Large intestine (tissue), 3 donors: ENCODE data around the gene AK9. TPM values are rescaled to one million over a fixed set of nuclear protein-coding genes. Genes with fewer than 3 reads are reported as not detected.

Experiments used
- DNase-seq, 2 donors: peaks; one replicate each; pipeline versions ENCODE4 v3.0.0 to v3.0.0-alpha.2; 2013
- H3K27ac ChIP-seq: one replicate; pipeline ENCODE4 v1.5.1; 2013; ENCODE audit warnings: low read length
- H3K27me3 ChIP-seq: 2 replicates; pipeline ENCODE4 v1.6.1; 2013; ENCODE audit warnings: low read length; ENCODE audit not compliant: control insufficient read depth, insufficient read depth
- H3K36me3 ChIP-seq: 2 replicates; pipeline ENCODE4 v1.6.1; 2013; ENCODE audit warnings: low read length; ENCODE audit not compliant: control insufficient read depth, insufficient read depth
- H3K4me1 ChIP-seq: one replicate; pipeline ENCODE4 v1.6.1; 2013; ENCODE audit warnings: low read length; ENCODE audit not compliant: control insufficient read depth, insufficient read depth
- H3K4me3 ChIP-seq: one replicate; pipeline ENCODE4 v1.5.1; 2013; ENCODE audit warnings: low read length
- H3K9me3 ChIP-seq: one replicate; pipeline ENCODE4 v1.6.1; 2013; ENCODE audit warnings: mild to moderate bottlenecking, low read depth, low read length, moderate library complexity; ENCODE audit not compliant: control insufficient read depth
- WGBS: methylation state at CpG from one replicate; pipeline ENCODE4 v1.1.5; 2013; ENCODE audit warnings: low lambda C conversion rate; ENCODE audit not compliant: insufficient coverage; 5-methylcytosine and 5-hydroxymethylcytosine counted together
- polyA plus RNA-seq: library from polyadenylated mRNA; unstranded; fragments of 120-200 nt; gene quantifications from one replicate; pipeline ENCODE4 v1.2.1, GENCODE V29; 2013

AK9 gene
- polyA plus RNA-seq, 1 donor = 7.2 TPM

GRCh38 chr6:109516929-109517328 lies 174.1 kb downstream of the AK9 start:
- Histone ChIP-seq H3K9me3 (no peaks in the 10 kb centered on the region), H3K4me1 (no peaks in the 10 kb centered on the region), H3K36me3 (no peaks in the 10 kb centered on the region), H3K4me3 (no peak overlapping the region), H3K27ac (no peak overlapping the region), H3K27me3 (no peaks in the 10 kb centered on the region)
- DNase-seq = no peak
- 80% methylated on average over 1 of the region's 3 CpGs for WGBS

- DNase-seq = no peak
- no peaks in the 10 kb centered on the region for H3K4me1 ChIP-seq
- no peak overlapping the region for H3K27ac ChIP-seq
- H3K4me3 ChIP-seq = no peak overlapping the region
- WGBS = 100% methylated on average over 1 of the region's 6 CpGs
- H3K9me3 ChIP-seq = no peaks in the 10 kb centered on the region
- H3K27me3 ChIP-seq = no peaks in the 10 kb centered on the region
- no peaks in the 10 kb centered on the region for H3K36me3 ChIP-seq
Measured at GRCh38 chr6:109515781-109516409, 175.1 kb downstream of the AK9 start.

GRCh38 chr6:109514946-109515345 lies 176.1 kb downstream of the AK9 start:
- Histone ChIP-seq H3K27me3 (no peaks in the 10 kb centered on the region), H3K9me3 (no peaks in the 10 kb centered on the region), H3K4me1 (no peaks in the 10 kb centered on the region), H3K36me3 (no peaks in the 10 kb centered on the region), H3K27ac (no peak overlapping the region), H3K4me3 (no peak overlapping the region)
- no peak for DNase-seq
- WGBS = no CpG with 5 or more reads among the region's 3 CpGs

DNA sequence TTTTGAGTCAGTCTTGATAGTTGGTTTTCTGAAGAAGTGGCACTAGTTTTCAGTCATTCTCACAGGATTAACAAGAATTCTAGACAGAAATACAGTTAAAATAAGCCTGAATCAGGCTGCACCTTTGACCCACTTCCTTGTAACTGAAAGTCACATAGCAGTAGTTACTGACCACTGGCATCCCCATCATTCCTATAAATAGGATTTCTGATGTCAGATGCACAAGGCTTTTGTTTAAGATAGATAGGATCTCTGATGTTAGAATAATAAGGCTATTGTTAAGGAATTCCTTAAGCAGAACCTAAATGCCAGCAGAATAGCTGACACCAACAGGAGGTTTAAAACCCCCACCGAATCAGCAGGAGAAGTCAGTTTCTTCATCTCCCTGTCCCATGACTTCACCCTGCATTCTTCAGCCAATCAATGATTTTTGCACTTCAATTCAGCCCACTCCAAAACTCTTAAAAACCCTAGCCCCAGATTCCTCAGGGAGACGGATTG lies 177.4 kb downstream of the AK9 start:
- Histone ChIP-seq H3K27me3 (no peaks in the 10 kb centered on the region), H3K4me1 (no peaks in the 10 kb centered on the region), H3K36me3 (no peaks in the 10 kb centered on the region), H3K4me3 (no peak overlapping the region), H3K27ac (no peak overlapping the region), H3K9me3 (no peaks in the 10 kb centered on the region)
- no CpG with 5 or more reads among the region's 2 CpGs for WGBS
- DNase-seq = no peak

DNA sequence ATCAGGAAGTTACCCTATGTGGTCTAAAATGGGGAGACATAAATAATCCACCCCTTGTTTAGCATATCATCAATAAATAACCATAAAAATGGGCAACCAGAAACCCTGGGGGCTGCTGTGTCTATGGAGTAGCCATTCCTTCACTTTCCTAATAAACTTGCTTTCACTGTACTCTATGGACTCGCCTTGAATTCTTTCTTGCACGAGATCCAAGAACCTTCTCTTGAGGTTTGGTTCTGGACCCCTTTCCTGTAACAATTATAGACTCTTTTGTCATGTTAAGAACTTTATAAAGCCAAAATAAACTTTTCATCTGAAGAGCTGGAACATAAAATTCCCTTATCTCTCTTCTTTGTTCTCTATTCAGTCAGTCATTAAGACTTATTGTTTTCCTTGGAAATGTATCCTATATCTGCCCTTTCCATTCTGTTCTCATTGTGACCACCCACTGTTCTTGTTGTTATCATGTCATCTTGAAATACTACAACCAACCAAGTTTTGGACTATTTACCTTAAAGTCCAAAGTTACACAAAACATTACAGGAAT lies 178.7 kb downstream of the AK9 start:
- WGBS = 100% methylated on average over 1 of the region's 2 CpGs
- H3K9me3 ChIP-seq = no peaks in the 10 kb centered on the region
- DNase-seq = no peak

GRCh38 chr6:109511832-109512231 lies 179.2 kb downstream of the AK9 start:
- 0% methylated on average over 1 of the region's 2 CpGs for WGBS
- H3K9me3 ChIP-seq = no peaks in the 10 kb centered on the region
- H3K4me3 ChIP-seq = no peak overlapping the region
- H3K4me1 ChIP-seq = no peaks in the 10 kb centered on the region
- no peak for DNase-seq
- no peaks in the 10 kb centered on the region for H3K36me3 ChIP-seq
- no peaks in the 10 kb centered on the region for H3K27me3 ChIP-seq
- H3K27ac ChIP-seq = no peak overlapping the region

More for the DNA sequence above, 178.7 kb downstream of the AK9 start:
- H3K4me3 ChIP-seq = no peak overlapping the region
- no peak overlapping the region for H3K27ac ChIP-seq
- no peaks in the 10 kb centered on the region for H3K36me3 ChIP-seq
- no peaks in the 10 kb centered on the region for H3K27me3 ChIP-seq
- H3K4me1 ChIP-seq = no peaks in the 10 kb centered on the region

GRCh38 chr6:109510358-109510757 lies 180.6 kb downstream of the AK9 start:
- no CpG with 5 or more reads among the region's 1 CpG for WGBS

GRCh38 chr6:109508166-109508860 lies 182.7 kb downstream of the AK9 start:
- H3K27ac ChIP-seq = no peak overlapping the region
- DNase-seq = no peak
- no peaks in the 10 kb centered on the region for H3K36me3 ChIP-seq
- no peaks in the 10 kb centered on the region for H3K4me1 ChIP-seq
- no peaks in the 10 kb centered on the region for H3K27me3 ChIP-seq
- H3K4me3 ChIP-seq = no peak overlapping the region
- H3K9me3 ChIP-seq = no peaks in the 10 kb centered on the region
- WGBS = no CpG with 5 or more reads among the region's 4 CpGs

More at GRCh38 chr6:109510358-109510757, 180.6 kb downstream of the AK9 start:
- DNase-seq = no peak
- H3K4me3 ChIP-seq = no peak overlapping the region
- H3K27ac ChIP-seq = no peak overlapping the region
- H3K9me3 ChIP-seq = no peaks in the 10 kb centered on the region
- H3K4me1 ChIP-seq = no peaks in the 10 kb centered on the region
- no peaks in the 10 kb centered on the region for H3K27me3 ChIP-seq
- no peaks in the 10 kb centered on the region for H3K36me3 ChIP-seq

GRCh38 chr6:109507490-109508072 lies 183.4 kb downstream of the AK9 start:
- no peaks in the 10 kb centered on the region for H3K9me3 ChIP-seq
- H3K27me3 ChIP-seq = no peaks in the 10 kb centered on the region
- H3K4me1 ChIP-seq = no peaks in the 10 kb centered on the region
- 100% methylated on average over 1 of the region's 4 CpGs for WGBS
- DNase-seq = no peak
- no peak overlapping the region for H3K4me3 ChIP-seq
- H3K27ac ChIP-seq = no peak overlapping the region
- H3K36me3 ChIP-seq = no peaks in the 10 kb centered on the region

DNA sequence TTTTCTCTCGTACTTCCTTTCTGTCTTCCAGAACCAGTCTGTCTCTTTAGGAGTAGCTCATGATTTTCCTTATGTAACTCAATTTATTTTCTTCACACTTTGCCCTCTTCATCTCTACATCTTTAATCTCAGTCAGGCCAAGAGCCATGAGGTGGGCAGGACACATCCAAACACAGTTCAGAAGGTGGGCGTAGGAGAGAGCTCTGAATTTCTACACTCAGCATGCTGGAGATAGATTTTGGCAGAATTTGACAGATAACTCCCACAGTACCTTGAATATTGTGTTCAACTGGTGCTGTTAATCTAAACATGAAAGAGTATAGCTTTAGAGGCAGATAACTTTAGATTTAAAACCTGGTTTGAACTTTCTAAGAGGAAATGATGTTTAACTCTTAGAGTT lies 184.2 kb downstream of the AK9 start:
- H3K36me3 ChIP-seq = no peaks in the 10 kb centered on the region
- H3K27me3 ChIP-seq = no peaks in the 10 kb centered on the region
- no peak for DNase-seq
- no peak overlapping the region for H3K27ac ChIP-seq
- no peaks in the 10 kb centered on the region for H3K9me3 ChIP-seq
- WGBS = 92% methylated on average over 2 of the region's 2 CpGs
- H3K4me3 ChIP-seq = no peak overlapping the region
- H3K4me1 ChIP-seq = no peaks in the 10 kb centered on the region
